BJ (cell line): ENCODE measurements around the gene CHST11. TPM values are rescaled to one million over a fixed set of nuclear protein-coding genes. Genes with fewer than 3 reads are reported as not detected.

Experiments
- CTCF ChIA-PET: fragments of 350-600 bp; formaldehyde crosslinking; extraction: SDS; loops from one replicate; lab custom pipeline; 2021; ENCODE audit warnings: antibody characterized with exemption, inconsistent platforms; lab: Yijun Ruan, JAX
- POLR2A ChIA-PET: fragments of 300-600 bp; sonication (Branson Sonifier 250); formaldehyde crosslinking; extraction: SDS; loops from one replicate; lab custom pipeline; 2021; ENCODE audit warnings: antibody characterized with exemption; lab: Charles Lee
- DNase-seq: peaks from one replicate; pipeline ENCODE4 v3.0.0-alpha.2; 2011; ENCODE audit warnings: low read depth
- H3K27me3 ChIP-seq: 2 replicates; pipeline ENCODE4 v1.6.0; 2011; ENCODE audit warnings: low read length; ENCODE audit not compliant: control insufficient read depth, insufficient read depth
- H3K36me3 ChIP-seq: 2 replicates; pipeline ENCODE4 v1.5.1; 2011; ENCODE audit warnings: low read length; ENCODE audit not compliant: control insufficient read depth, insufficient read depth
- H3K4me3 ChIP-seq: 2 replicates; pipeline ENCODE4 v1.5.1; 2011; ENCODE audit warnings: low read depth, mild to moderate bottlenecking, control low read depth, low read length
- polyA plus RNA-seq: library from polyadenylated mRNA; depleted of rRNA; stranded (reverse); fragments of >200 nt; gene quantifications from 2 replicates; pipeline ENCODE4 v1.2.3, GENCODE V29; 2011
- TF ChIP-seq, protein P1 (sequence below): IDR thresholded peaks from 2 replicates; pipeline ENCODE4 v1.5.1; 2011; ENCODE audit warnings: low read depth, mild to moderate bottlenecking, control low read depth, inconsistent platforms, low read length, moderate library complexity; ENCODE audit not compliant: insufficient read depth

The CHST11 gene
- polyA plus RNA-seq, 1 experiment, result 7.3 TPM

DNA sequence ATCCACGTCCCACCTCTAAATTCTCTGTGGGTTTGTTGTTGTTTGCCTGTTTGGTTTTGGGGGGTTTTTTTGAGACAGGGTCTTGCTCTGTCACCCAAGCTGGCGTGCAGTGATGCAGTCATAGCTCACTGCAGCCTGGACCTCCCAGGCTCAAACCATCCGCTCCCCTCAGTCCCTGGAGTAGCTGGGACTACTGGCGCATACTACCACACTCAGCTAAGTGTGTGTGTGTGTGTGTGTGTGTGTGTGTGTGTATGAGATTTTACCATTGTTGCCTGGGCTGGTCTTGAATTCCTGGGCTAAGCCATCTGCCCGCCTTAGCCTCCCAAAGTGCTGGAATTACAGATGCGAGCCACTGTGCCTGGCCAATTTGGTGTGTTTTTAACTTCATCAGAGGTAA is 265.2 kb downstream of the CHST11 start:
- DNase-seq, result no peak
- Histone ChIP-seq H3K4me3 (no peak overlapping the region), H3K36me3 (no peaks in the 10 kb centered on the region), H3K27me3 (no peaks in the 10 kb centered on the region)
- TF ChIP-seq, protein P1, sequence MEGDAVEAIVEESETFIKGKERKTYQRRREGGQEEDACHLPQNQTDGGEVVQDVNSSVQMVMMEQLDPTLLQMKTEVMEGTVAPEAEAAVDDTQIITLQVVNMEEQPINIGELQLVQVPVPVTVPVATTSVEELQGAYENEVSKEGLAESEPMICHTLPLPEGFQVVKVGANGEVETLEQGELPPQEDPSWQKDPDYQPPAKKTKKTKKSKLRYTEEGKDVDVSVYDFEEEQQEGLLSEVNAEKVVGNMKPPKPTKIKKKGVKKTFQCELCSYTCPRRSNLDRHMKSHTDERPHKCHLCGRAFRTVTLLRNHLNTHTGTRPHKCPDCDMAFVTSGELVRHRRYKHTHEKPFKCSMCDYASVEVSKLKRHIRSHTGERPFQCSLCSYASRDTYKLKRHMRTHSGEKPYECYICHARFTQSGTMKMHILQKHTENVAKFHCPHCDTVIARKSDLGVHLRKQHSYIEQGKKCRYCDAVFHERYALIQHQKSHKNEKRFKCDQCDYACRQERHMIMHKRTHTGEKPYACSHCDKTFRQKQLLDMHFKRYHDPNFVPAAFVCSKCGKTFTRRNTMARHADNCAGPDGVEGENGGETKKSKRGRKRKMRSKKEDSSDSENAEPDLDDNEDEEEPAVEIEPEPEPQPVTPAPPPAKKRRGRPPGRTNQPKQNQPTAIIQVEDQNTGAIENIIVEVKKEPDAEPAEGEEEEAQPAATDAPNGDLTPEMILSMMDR, result no peak
- CTCF ChIA-PET, result no interaction called here
- POLR2A ChIA-PET, result no interaction called here

DNA sequence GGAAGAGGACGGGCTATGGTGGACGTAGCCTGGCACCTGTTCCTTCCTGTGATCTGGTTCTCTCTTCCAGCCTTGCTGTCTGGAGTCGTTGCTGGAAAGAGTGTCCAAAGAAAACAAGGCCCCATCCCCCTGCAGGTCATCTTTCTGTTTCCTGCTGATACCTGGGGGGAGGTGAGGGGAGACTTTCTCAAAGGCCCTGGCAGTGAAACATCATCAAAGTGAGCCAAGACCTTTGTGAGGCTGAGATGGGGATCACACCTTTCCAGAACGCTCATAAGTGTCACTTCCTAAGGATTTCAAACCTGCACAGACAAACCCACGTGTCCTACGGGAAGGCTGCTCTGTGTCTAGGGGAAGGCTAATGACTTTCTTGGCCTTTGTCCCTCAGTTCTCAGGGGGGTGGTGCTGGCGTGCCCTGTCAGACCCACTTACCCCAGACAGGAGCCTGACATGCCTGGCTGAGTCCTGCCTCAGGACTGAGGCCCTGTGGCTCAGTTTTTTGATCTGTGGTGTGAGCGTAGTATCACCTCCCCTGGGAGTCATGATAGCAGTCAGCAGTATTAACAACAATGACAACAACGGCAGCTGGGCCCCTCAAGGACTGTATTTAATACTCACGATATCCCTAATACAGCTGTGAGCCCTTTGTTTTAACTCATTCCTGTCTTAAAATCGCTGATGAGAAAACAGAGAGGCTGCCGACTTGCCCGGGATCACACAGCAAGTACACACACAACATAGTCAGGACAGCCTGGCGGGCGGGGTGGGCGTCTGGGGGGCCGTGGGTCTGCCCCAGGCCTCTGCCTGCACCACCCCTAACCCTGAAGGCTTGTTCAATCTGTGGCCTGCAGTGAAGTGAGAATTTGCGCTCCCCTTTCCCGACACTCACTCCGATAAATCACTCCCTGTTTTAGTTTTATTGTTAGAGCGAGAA is 266.1 kb downstream of the CHST11 start:
- Histone ChIP-seq H3K36me3 (no peaks in the 10 kb centered on the region), H3K4me3 (no peak overlapping the region), H3K27me3 (no peaks in the 10 kb centered on the region)
- TF ChIP-seq, protein P1, result no peak
- DNase-seq, result no peak
- ChIA-PET CTCF (no interaction called here), POLR2A (no interaction called here)

DNA sequence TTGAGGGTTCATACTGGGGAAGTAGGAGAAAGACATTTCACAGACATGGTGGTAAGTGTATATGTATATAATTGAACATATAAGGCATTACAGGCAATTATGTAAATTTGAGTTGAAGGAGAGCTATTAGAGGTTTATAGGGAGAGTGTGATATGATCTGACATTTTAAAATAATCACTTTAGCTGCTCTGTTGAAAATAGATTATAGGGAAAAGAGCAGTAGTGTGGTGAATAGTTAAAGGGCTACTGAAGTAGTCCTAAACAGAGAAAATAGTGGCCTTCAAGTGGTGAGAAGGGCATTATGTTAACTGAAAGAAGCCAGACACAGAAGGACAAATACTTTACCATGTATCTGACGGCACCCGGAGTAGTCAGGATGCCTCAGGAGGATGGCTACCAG is 267.1 kb downstream of the CHST11 start:
- CTCF ChIA-PET, result no interaction called here
- no peak overlapping the region for H3K4me3 ChIP-seq
- TF ChIP-seq, protein P1, result no peak
- POLR2A ChIA-PET, result no interaction called here
- H3K27me3 ChIP-seq, result no peaks in the 10 kb centered on the region
- no peak for DNase-seq
- no peaks in the 10 kb centered on the region for H3K36me3 ChIP-seq

DNA sequence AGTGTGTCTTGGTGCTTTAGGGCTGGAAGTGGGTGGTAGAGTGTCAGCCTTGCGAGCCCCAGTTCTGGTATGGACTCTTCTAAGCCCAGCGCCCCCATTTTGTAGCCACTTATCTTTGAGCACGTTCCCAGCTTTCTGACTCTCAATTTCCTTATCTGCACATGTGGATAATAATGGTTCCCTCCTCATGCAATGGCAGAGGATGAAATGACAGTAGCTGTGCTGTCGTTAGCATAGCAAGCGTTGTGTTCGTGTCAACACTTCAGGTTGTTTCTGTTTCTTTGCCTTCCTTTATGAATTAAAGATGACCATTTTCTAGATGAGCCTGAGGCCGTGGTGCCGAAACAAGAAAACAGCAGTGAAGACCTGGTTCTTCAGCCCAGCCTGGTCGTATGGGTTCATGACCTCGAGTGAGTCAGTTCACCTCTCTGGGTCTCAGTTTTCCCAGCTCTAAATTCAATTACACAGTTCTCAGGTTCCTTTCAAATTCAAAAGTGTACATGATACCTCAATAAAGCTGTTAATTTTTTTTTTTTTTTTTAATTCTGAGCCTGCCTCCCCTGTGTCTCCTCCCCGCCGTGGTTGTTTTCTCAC is 268.3 kb downstream of the CHST11 start:
- H3K36me3 ChIP-seq, result no peaks in the 10 kb centered on the region
- TF ChIP-seq, protein P1, result no peak
- no peak for DNase-seq
- POLR2A ChIA-PET, result no interaction called here
- H3K4me3 ChIP-seq, result no peak overlapping the region
- CTCF ChIA-PET, result interaction anchor here (0.8 kb wide), 1 partner anchor 377 kb away, joined by 3 read pairs; no protein-coding TSS in a partner anchor
- H3K27me3 ChIP-seq, result no peaks in the 10 kb centered on the region

DNA sequence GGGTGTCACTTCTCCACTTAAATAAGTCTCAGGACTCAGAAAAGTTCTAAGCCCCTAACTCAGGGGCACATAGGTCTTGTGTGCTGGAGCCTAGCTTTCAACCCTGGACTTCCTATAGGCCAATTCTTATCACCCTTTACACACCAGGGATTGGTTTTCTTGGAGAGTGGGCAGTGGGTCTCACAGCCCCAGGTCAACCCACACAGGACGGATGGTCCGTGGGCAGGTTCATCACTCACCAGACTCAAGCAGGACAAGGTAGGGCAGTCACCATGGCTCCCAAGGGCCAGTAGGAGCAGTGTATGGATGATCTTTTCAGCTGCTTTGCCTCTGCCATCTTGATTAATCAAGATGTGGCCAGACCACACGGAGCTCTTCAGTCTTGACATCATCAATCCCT is 268.9 kb downstream of the CHST11 start:
- ChIA-PET POLR2A (no interaction called here), CTCF (interaction anchor here (0.8 kb wide), 1 partner anchor 376 kb away, joined by 3 read pairs; no protein-coding TSS in a partner anchor)
- DNase-seq, result no peak
- Histone ChIP-seq H3K4me3 (no peak overlapping the region), H3K36me3 (no peaks in the 10 kb centered on the region), H3K27me3 (no peaks in the 10 kb centered on the region)
- TF ChIP-seq, protein P1, result no peak
